ENCODE results near the gene PRDM16. TPM values are rescaled to one million over a fixed set of nuclear protein-coding genes. Genes with fewer than 3 reads are reported as not detected.

PRDM16 gene
- total RNA-seq, 1 experiment from 2014 or later: 0.17 TPM

DNA sequence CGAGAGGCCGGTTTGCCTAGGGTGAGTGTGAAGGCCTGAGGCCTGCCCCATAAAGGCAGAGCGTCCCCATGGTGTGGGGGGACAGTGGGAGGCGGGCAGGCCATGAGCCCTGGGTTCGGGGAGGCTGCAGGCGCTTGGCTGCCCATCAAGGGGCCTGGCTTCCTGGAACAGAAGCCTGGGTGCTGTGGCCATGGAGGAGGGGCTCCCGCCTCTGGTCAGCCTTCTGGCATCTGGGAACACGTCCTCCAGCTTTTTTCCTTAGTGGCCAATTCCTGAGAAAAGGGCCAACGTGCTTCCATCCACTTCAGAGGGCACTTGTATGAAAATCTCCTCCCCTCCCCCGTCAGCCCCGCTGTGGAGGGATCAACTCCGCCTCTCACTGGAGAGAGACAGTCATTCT lies 58.7 kb downstream of the PRDM16 start:
- Histone ChIP-seq H4K20me1 (ENCODE audit: control insufficient read depth, insufficient read depth, insufficient read length) (no peaks in the 10 kb centered on the region), H3K56ac (ENCODE audit: insufficient read length, low read depth, low read length) (no peak overlapping the region), H3K9ac (ENCODE audit: extremely low read depth, insufficient read length, low read length) (no peak overlapping the region), H2AK5ac (ENCODE audit: insufficient read length, low read length) (no peak overlapping the region), H3K79me1 (ENCODE audit: insufficient read depth, low read depth, low read length, poor library complexity, severe bottlenecking) (no peaks in the 10 kb centered on the region), H3K9me3 (ENCODE audit: control insufficient read depth, low read depth, low read length) (no peaks in the 10 kb centered on the region), H3K23me2 (ENCODE audit: insufficient read length, low read depth, low read length, poor library complexity, severe bottlenecking) (no peaks in the 10 kb centered on the region), H2BK15ac (ENCODE audit: low read depth, low read length) (no peak overlapping the region), H2BK12ac (ENCODE audit: insufficient read length, low read depth, low read length) (no peak overlapping the region), H3K4me1 (ENCODE audit: insufficient read depth, low read length) (no peaks in the 10 kb centered on the region; the same call in 1 of the 2 replicates), H3K79me2 (ENCODE audit: insufficient read depth, low read length) (no peaks in the 10 kb centered on the region), H2BK5ac (ENCODE audit: insufficient read length, low read length) (no peak overlapping the region), H3K18ac (ENCODE audit: insufficient read length, low read depth, low read length) (no peak overlapping the region), H4K5ac (ENCODE audit: insufficient read length, low read depth, low read length) (no peak overlapping the region), H3K27ac (ENCODE audit: insufficient read length, low read depth, low read length) (no peak overlapping the region), H2AFZ (ENCODE audit: low read length) (no peak overlapping the region), H2BK120ac (ENCODE audit: low read depth, low read length, poor library complexity, severe bottlenecking) (no peak overlapping the region), H4K8ac (replicated peaks; ENCODE audit: insufficient read length, low read depth, low read length) (no peak overlapping the region), H3K4ac (ENCODE audit: low read depth, low read length) (no peak overlapping the region), H3T11ph (ENCODE audit: low read length) (no peak overlapping the region), H3K23ac (ENCODE audit: insufficient read length, low read depth, low read length) (no peak overlapping the region), H4K91ac (ENCODE audit: insufficient read length, low read depth, low read length) (no peak overlapping the region), H2BK20ac (ENCODE audit: low read depth, low read length, poor library complexity, severe bottlenecking) (no peak overlapping the region), H3K14ac (ENCODE audit: insufficient read depth, low read length) (no peak overlapping the region), H3K27me3 (ENCODE audit: insufficient read depth, low read length) (no peaks in the 10 kb centered on the region), H3K4me2 (ENCODE audit: insufficient read depth, insufficient read length, low read length) (no peak overlapping the region)
- no CpG with 5 or more reads among the region's 12 CpGs for WGBS (ENCODE audit: extremely low coverage, insufficient read length, low lambda C conversion rate)
- Mint-ChIP-seq H3K36me3 (ENCODE audit: insufficient read depth in 1 of 3, low read depth in 3 of 3) (no peaks in the 10 kb centered on the region), H3K9me3 (no peaks in the 10 kb centered on the region; a peak in 1 of 5 replicates), H3K27me3 (ENCODE audit: low read depth) (no peaks in the 10 kb centered on the region), H3K27ac (peak overlapping the region in 1 of 3 experiments; percentile 53; a peak in 1 of 7 replicates), H3K4me3 (no peak overlapping the region), H3K4me1 (peaks cover 13 to 18% of the 10 kb centered on the region in 2 experiments)
- DNase-seq: no peak
- TF ChIP-seq, protein P1, sequence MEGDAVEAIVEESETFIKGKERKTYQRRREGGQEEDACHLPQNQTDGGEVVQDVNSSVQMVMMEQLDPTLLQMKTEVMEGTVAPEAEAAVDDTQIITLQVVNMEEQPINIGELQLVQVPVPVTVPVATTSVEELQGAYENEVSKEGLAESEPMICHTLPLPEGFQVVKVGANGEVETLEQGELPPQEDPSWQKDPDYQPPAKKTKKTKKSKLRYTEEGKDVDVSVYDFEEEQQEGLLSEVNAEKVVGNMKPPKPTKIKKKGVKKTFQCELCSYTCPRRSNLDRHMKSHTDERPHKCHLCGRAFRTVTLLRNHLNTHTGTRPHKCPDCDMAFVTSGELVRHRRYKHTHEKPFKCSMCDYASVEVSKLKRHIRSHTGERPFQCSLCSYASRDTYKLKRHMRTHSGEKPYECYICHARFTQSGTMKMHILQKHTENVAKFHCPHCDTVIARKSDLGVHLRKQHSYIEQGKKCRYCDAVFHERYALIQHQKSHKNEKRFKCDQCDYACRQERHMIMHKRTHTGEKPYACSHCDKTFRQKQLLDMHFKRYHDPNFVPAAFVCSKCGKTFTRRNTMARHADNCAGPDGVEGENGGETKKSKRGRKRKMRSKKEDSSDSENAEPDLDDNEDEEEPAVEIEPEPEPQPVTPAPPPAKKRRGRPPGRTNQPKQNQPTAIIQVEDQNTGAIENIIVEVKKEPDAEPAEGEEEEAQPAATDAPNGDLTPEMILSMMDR (conservative IDR thresholded peaks at IDR 0.05): no peak

Data from H9 (cell line).